BLaER1 (cell line): ENCODE data around the gene C12orf56.
A peak's percentile ranks its signal among the peaks of the same experiment; 100 is the strongest.

Experiments used
- H3K27ac ChIP-seq: shearing (Covaris generic); formaldehyde crosslinking; 2 replicates; pipeline ENCODE4 v1.8.1; 2022
- H3K27me3 ChIP-seq: shearing (Covaris generic); formaldehyde crosslinking; 2 replicates; pipeline ENCODE4 v1.8.1; 2022
- H3K36me3 ChIP-seq: shearing (Covaris generic); formaldehyde crosslinking; 2 replicates; pipeline ENCODE4 v1.8.1; 2022
- H3K4me1 ChIP-seq: shearing (Covaris generic); formaldehyde crosslinking; 2 replicates; pipeline ENCODE4 v1.8.1; 2022
- H3K4me2 ChIP-seq: shearing (Covaris generic); formaldehyde crosslinking; 2 replicates; pipeline ENCODE4 v1.8.1; 2022
- H3K4me3 ChIP-seq: shearing (Covaris generic); formaldehyde crosslinking; 2 replicates; pipeline ENCODE4 v1.8.1; 2022
- H3K9ac ChIP-seq: shearing (Covaris generic); formaldehyde crosslinking; 2 replicates; pipeline ENCODE4 v1.8.1; 2022
- H3K9me3 ChIP-seq: shearing (Covaris generic); formaldehyde crosslinking; 2 replicates; pipeline ENCODE4 v1.8.1; 2022
- H4K20me1 ChIP-seq: shearing (Covaris generic); formaldehyde crosslinking; 2 replicates; pipeline ENCODE4 v1.8.1; 2022
- Cebpa-rat ChIP-seq: shearing (Covaris generic); IDR thresholded peaks from 2 replicates; pipeline ENCODE4 v1.8.1; 2022

Gene C12orf56

GRCh38 chr12:64240781-64241180 lies 149.8 kb downstream of the C12orf56 start:
- no peaks in the 10 kb centered on the region for H3K9me3 ChIP-seq
- no peaks in the 10 kb centered on the region for H4K20me1 ChIP-seq
- H3K36me3 ChIP-seq = no peaks in the 10 kb centered on the region
- H3K4me3 ChIP-seq = no peak overlapping the region
- no peaks in the 10 kb centered on the region for H3K4me1 ChIP-seq
- no peaks in the 10 kb centered on the region for H3K27me3 ChIP-seq
- no peak for TF ChIP-seq Cebpa-rat
- no peak overlapping the region for H3K4me2 ChIP-seq
- H3K9ac ChIP-seq = no peak overlapping the region
- H3K27ac ChIP-seq = no peak overlapping the region

GRCh38 chr12:64237382-64237781 lies 153.2 kb downstream of the C12orf56 start:
- Histone ChIP-seq H3K27me3 (no peaks in the 10 kb centered on the region), H3K4me3 (no peak overlapping the region), H3K27ac (no peak overlapping the region), H3K9me3 (no peaks in the 10 kb centered on the region), H3K4me2 (no peak overlapping the region), H4K20me1 (no peaks in the 10 kb centered on the region), H3K36me3 (no peaks in the 10 kb centered on the region), H3K9ac (no peak overlapping the region), H3K4me1 (no peaks in the 10 kb centered on the region)
- no peak for TF ChIP-seq Cebpa-rat

GRCh38 chr12:64236549-64236948 lies 154.0 kb downstream of the C12orf56 start:
- Histone ChIP-seq H4K20me1 (no peaks in the 10 kb centered on the region), H3K27ac (no peak overlapping the region), H3K9ac (no peak overlapping the region), H3K4me1 (no peaks in the 10 kb centered on the region), H3K4me3 (no peak overlapping the region), H3K27me3 (no peaks in the 10 kb centered on the region), H3K9me3 (no peaks in the 10 kb centered on the region), H3K36me3 (no peaks in the 10 kb centered on the region), H3K4me2 (no peak overlapping the region)
- TF ChIP-seq Cebpa-rat = no peak

- TF ChIP-seq Cebpa-rat = no peak
- Histone ChIP-seq H4K20me1 (no peaks in the 10 kb centered on the region), H3K9ac (no peak overlapping the region), H3K27me3 (no peaks in the 10 kb centered on the region), H3K27ac (no peak overlapping the region), H3K36me3 (no peaks in the 10 kb centered on the region), H3K4me1 (no peaks in the 10 kb centered on the region), H3K4me2 (no peak overlapping the region), H3K9me3 (no peaks in the 10 kb centered on the region), H3K4me3 (no peak overlapping the region)
These were observed 158.4 kb downstream of the C12orf56 start for GRCh38 chr12:64232196-64232595.

- H3K27ac ChIP-seq = no peak overlapping the region
- H3K36me3 ChIP-seq = no peaks in the 10 kb centered on the region
- TF ChIP-seq Cebpa-rat = no peak
- no peak overlapping the region for H3K9ac ChIP-seq
- no peaks in the 10 kb centered on the region for H4K20me1 ChIP-seq
- H3K4me3 ChIP-seq = no peak overlapping the region
- no peaks in the 10 kb centered on the region for H3K27me3 ChIP-seq
- no peaks in the 10 kb centered on the region for H3K4me1 ChIP-seq
- H3K4me2 ChIP-seq = no peak overlapping the region
- H3K9me3 ChIP-seq = no peaks in the 10 kb centered on the region
These were observed 160.8 kb downstream of the C12orf56 start for GRCh38 chr12:64229796-64230195.

GRCh38 chr12:64229240-64229639 lies 161.3 kb downstream of the C12orf56 start:
- Histone ChIP-seq H3K4me3 (no peak overlapping the region), H3K27me3 (no peaks in the 10 kb centered on the region), H3K9ac (no peak overlapping the region), H4K20me1 (no peaks in the 10 kb centered on the region), H3K36me3 (no peaks in the 10 kb centered on the region), H3K27ac (no peak overlapping the region), H3K9me3 (no peaks in the 10 kb centered on the region), H3K4me2 (no peak overlapping the region), H3K4me1 (no peaks in the 10 kb centered on the region)
- TF ChIP-seq Cebpa-rat = no peak

GRCh38 chr12:64225626-64226025 lies 164.9 kb downstream of the C12orf56 start:
- Histone ChIP-seq H4K20me1 (no peaks in the 10 kb centered on the region), H3K9ac (no peak overlapping the region), H3K27me3 (no peaks in the 10 kb centered on the region), H3K36me3 (no peaks in the 10 kb centered on the region), H3K27ac (no peak overlapping the region), H3K4me1 (peaks cover 14% of the 10 kb centered on the region), H3K4me2 (no peak overlapping the region), H3K9me3 (no peaks in the 10 kb centered on the region), H3K4me3 (no peak overlapping the region)
- TF ChIP-seq Cebpa-rat = no peak

- H3K4me3 ChIP-seq = peak within 1 kb of the TSS; percentile 92
- no peaks in the 10 kb centered on the region for H3K9me3 ChIP-seq
- peak within 1 kb of the TSS; percentile 90 for H3K9ac ChIP-seq
- peaks cover 22% of the 10 kb centered on the region for H3K4me1 ChIP-seq
- peak within 1 kb of the TSS; percentile 89 for H3K27ac ChIP-seq
- peak within 1 kb of the TSS; percentile 92 for H3K4me2 ChIP-seq
- no peaks in the 10 kb centered on the region for H3K27me3 ChIP-seq
- H3K36me3 ChIP-seq = no peaks in the 10 kb centered on the region
- no peak for TF ChIP-seq Cebpa-rat
- H4K20me1 ChIP-seq = no peaks in the 10 kb centered on the region
These were observed 168.4 kb downstream of the C12orf56 start, which contains the start of gene KICS2 for GRCh38 chr12:64222009-64222765. Gene KICS2, minus strand, starts transcription at chr12:64222296. Its CDS starts 59 bp downstream, at chr12:64222237.

- Histone ChIP-seq H3K4me1 (peaks cover 22% of the 10 kb centered on the region), H3K4me2 (peak overlapping the region; percentile 92), H3K27me3 (no peaks in the 10 kb centered on the region), H3K9me3 (no peaks in the 10 kb centered on the region), H3K36me3 (no peaks in the 10 kb centered on the region), H4K20me1 (no peaks in the 10 kb centered on the region), H3K27ac (peak overlapping the region; percentile 89), H3K9ac (peak overlapping the region; percentile 90), H3K4me3 (peak overlapping the region; percentile 92)
- TF ChIP-seq Cebpa-rat = no peak
These were observed 168.9 kb downstream of the C12orf56 start for GRCh38 chr12:64221651-64222008.

- Histone ChIP-seq H3K27me3 (no peaks in the 10 kb centered on the region), H4K20me1 (no peaks in the 10 kb centered on the region), H3K4me1 (peaks cover 22% of the 10 kb centered on the region), H3K36me3 (peaks cover 8% of the 10 kb centered on the region), H3K4me2 (no peak overlapping the region), H3K9ac (no peak overlapping the region), H3K4me3 (no peak overlapping the region), H3K27ac (no peak overlapping the region), H3K9me3 (no peaks in the 10 kb centered on the region)
- TF ChIP-seq Cebpa-rat = no peak
These were observed 170.5 kb downstream of the C12orf56 start for GRCh38 chr12:64220046-64220445.
